Fibroblast of skin of right quadriceps (primary cell): Measurements from ENCODE around the gene H6PD.

Experiments used
- DNase-seq: peaks from one replicate; pipeline ENCODE4 v3.0.0-alpha.2; 2013

H6PD gene

GRCh38 chr1:9300573-9300972 lies 66.0 kb downstream of the H6PD start:
- DNase-seq: no peak

- DNase-seq: peak; percentile 94
Observed at GRCh38 chr1:9302745-9303524, 68.4 kb downstream of the H6PD start.

- DNase-seq: no peak
Observed at GRCh38 chr1:9303916-9304315, 69.3 kb downstream of the H6PD start.

- DNase-seq: no peak
Observed at GRCh38 chr1:9305216-9305615, 70.6 kb downstream of the H6PD start.

GRCh38 chr1:9306006-9306405 lies 71.4 kb downstream of the H6PD start:
- DNase-seq: no peak

GRCh38 chr1:9307303-9307702 lies 72.7 kb downstream of the H6PD start:
- DNase-seq: no peak

- no peak for DNase-seq
Observed at GRCh38 chr1:9308236-9308785, 73.7 kb downstream of the H6PD start.

GRCh38 chr1:9309080-9309479 lies 74.5 kb downstream of the H6PD start:
- no peak for DNase-seq

- no peak for DNase-seq
Observed at GRCh38 chr1:9309991-9310390, 75.4 kb downstream of the H6PD start.

- DNase-seq: no peak
Observed at GRCh38 chr1:9311029-9311428, 76.5 kb downstream of the H6PD start.

GRCh38 chr1:9311479-9311878 lies 76.9 kb downstream of the H6PD start:
- DNase-seq: no peak

GRCh38 chr1:9312168-9312720 lies 77.7 kb downstream of the H6PD start:
- no peak for DNase-seq

- no peak for DNase-seq
Observed at GRCh38 chr1:9313576-9313975, 79.0 kb downstream of the H6PD start.

GRCh38 chr1:9314111-9314510 lies 79.5 kb downstream of the H6PD start:
- DNase-seq: no peak

GRCh38 chr1:9314711-9315379 lies 80.3 kb downstream of the H6PD start:
- no peak for DNase-seq

GRCh38 chr1:9315411-9316079 lies 81.0 kb downstream of the H6PD start:
- DNase-seq: peak; percentile 37

GRCh38 chr1:9316080-9316444 lies 81.5 kb downstream of the H6PD start:
- no peak for DNase-seq

- DNase-seq: no peak
Observed at GRCh38 chr1:9316512-9316911, 81.9 kb downstream of the H6PD start.

- DNase-seq: no peak
Observed at GRCh38 chr1:9317072-9317471, 82.5 kb downstream of the H6PD start.

GRCh38 chr1:9317591-9318417 lies 83.2 kb downstream of the H6PD start:
- DNase-seq: peak; percentile 40

- no peak for DNase-seq
Observed at GRCh38 chr1:9319208-9319788, 84.7 kb downstream of the H6PD start.
